ENCODE results near the gene GRM8. TPM values are rescaled to one million over a fixed set of nuclear protein-coding genes. Genes with fewer than 3 reads are reported as not detected.

Gene GRM8
- total and polyA plus RNA-seq, 9 of the 15 experiments (the other 6 are each of a cell fraction or from before 2014, with no cell fraction given) = 0.13 TPM; not detected in 7

DNA sequence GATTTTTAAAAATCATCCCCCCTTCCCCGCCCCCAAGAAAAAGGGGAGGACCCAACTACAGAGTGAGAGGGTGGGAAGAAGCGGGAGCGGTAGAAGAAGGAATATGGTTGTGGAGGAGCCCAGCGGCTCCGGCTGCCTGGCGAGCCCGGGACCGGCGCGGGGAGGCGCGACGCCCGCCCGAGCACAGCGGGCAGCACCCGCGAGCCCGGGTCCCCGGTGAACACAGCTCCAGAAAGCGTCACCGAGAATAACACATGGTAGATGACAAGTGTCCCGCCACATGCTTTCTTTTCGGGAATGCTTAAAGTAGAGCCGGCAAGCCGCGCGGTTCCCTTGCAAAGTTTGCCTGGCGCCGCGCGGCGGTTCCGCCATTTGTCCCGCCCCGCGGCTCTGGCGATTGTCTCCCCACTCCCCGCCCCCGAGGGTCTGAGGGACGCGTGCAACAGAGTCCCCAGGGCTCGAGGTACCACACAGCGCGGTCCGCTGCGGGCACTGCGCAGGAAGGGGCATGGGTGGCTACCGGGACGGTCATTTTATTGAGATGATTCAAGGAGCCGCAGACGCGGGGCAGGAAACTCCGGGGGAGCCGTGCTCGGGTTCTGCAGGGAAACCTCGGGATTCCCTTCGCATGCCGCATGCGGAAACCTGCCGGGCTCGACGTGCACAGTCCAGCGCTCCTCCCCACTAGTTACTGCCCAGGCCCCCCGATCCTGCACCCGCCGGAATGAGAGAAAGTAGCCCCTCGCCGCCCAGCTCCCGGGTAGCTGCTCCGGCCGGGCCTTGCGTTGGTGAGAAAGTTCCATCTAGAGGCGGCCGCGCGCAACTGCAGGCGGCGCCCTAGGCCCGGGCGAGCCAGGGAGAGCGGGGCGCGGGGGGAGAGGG lies 781 bp upstream of the GRM8 start (continued):
- TF ChIP-seq, protein P1, sequence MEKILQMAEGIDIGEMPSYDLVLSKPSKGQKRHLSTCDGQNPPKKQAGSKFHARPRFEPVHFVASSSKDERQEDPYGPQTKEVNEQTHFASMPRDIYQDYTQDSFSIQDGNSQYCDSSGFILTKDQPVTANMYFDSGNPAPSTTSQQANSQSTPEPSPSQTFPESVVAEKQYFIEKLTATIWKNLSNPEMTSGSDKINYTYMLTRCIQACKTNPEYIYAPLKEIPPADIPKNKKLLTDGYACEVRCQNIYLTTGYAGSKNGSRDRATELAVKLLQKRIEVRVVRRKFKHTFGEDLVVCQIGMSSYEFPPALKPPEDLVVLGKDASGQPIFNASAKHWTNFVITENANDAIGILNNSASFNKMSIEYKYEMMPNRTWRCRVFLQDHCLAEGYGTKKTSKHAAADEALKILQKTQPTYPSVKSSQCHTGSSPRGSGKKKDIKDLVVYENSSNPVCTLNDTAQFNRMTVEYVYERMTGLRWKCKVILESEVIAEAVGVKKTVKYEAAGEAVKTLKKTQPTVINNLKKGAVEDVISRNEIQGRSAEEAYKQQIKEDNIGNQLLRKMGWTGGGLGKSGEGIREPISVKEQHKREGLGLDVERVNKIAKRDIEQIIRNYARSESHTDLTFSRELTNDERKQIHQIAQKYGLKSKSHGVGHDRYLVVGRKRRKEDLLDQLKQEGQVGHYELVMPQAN (IDR thresholded peaks at IDR 0.05; ENCODE audit: borderline replicate concordance) = no peak
- TF ChIP-seq MAZ (CRISPR knock-in tag; conservative IDR thresholded peaks at IDR 0.05 in 1 of 2, IDR thresholded peaks at IDR 0.05 in 1 of 2) (peak; percentile 30 to 64; a peak in 3 of 4 replicates), RBM25 (IDR thresholded peaks at IDR 0.05; ENCODE audit: low read depth, low read length, severe bottlenecking) (no peak), IFI16 (CRISPR knock-in tag; IDR thresholded peaks at IDR 0.05) (no peak), ZNF445 (CRISPR knock-in tag; IDR thresholded peaks at IDR 0.05; ENCODE audit: low read depth) (no peak), SMC3 (conservative IDR thresholded peaks at IDR 0.05; ENCODE audit: insufficient read depth, low read depth, low read length) (peak; percentile 60; the same call in 1 of the 2 replicates), ATF7 (IDR thresholded peaks at IDR 0.05) (no peak), HDAC1 (IDR thresholded peaks at IDR 0.05) (0 out of 4 replicates have a peak, but pooled peaks of 1 of the 2 experiments have one; percentile 9), POLR2H (tag; IDR thresholded peaks at IDR 0.05; ENCODE audit: low read depth) (no peak), HNRNPLL (IDR thresholded peaks at IDR 0.05; ENCODE audit: low read depth, low read length, poor library complexity, severe bottlenecking) (peak; percentile 29), TRIM28 (IDR thresholded peaks at IDR 0.05) (no peak)
- TF ChIP-seq, protein P2, sequence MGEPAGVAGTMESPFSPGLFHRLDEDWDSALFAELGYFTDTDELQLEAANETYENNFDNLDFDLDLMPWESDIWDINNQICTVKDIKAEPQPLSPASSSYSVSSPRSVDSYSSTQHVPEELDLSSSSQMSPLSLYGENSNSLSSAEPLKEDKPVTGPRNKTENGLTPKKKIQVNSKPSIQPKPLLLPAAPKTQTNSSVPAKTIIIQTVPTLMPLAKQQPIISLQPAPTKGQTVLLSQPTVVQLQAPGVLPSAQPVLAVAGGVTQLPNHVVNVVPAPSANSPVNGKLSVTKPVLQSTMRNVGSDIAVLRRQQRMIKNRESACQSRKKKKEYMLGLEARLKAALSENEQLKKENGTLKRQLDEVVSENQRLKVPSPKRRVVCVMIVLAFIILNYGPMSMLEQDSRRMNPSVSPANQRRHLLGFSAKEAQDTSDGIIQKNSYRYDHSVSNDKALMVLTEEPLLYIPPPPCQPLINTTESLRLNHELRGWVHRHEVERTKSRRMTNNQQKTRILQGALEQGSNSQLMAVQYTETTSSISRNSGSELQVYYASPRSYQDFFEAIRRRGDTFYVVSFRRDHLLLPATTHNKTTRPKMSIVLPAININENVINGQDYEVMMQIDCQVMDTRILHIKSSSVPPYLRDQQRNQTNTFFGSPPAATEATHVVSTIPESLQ (CRISPR knock-in tag; IDR thresholded peaks at IDR 0.05) = no peak
- TF ChIP-seq, protein P3, sequence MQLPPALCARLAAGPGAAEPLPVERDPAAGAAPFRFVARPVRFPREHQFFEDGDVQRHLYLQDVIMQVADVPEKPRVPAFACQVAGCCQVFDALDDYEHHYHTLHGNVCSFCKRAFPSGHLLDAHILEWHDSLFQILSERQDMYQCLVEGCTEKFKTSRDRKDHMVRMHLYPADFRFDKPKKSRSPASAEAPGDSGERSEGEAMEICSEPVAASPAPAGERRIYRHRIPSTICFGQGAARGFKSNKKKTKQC (CRISPR knock-in tag; IDR thresholded peaks at IDR 0.05) = no peak
- TF ChIP-seq, protein P4, sequence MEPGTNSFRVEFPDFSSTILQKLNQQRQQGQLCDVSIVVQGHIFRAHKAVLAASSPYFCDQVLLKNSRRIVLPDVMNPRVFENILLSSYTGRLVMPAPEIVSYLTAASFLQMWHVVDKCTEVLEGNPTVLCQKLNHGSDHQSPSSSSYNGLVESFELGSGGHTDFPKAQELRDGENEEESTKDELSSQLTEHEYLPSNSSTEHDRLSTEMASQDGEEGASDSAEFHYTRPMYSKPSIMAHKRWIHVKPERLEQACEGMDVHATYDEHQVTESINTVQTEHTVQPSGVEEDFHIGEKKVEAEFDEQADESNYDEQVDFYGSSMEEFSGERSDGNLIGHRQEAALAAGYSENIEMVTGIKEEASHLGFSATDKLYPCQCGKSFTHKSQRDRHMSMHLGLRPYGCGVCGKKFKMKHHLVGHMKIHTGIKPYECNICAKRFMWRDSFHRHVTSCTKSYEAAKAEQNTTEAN (CRISPR knock-in tag; IDR thresholded peaks at IDR 0.05) = no peak

All from K562 (cell line).